Activated naive CD8-positive, alpha-beta T cell treated with anti-CD3 and anti-CD28 coated beads, Interleukin-2, amount 50 U/mL, for 16 hours (primary cell): Measurements from ENCODE around the gene CREB3L2.

ENCODE experiments used
- DNase-seq: peaks from one replicate; pipeline ENCODE4 v3.0.0-alpha.2; 2020; ENCODE audit warnings: low read depth, low spot score

CREB3L2 gene

GRCh38 chr7:137951700-137952425, 50.0 kb downstream of the CREB3L2 start:
- DNase-seq: no peak

GRCh38 chr7:137950967-137951366, 50.9 kb downstream of the CREB3L2 start:
- no peak for DNase-seq

GRCh38 chr7:137950263-137950621, 51.6 kb downstream of the CREB3L2 start:
- DNase-seq: no peak

- no peak for DNase-seq
These were observed 52.2 kb downstream of the CREB3L2 start for GRCh38 chr7:137949416-137950262.

- DNase-seq: no peak
These were observed 53.0 kb downstream of the CREB3L2 start for GRCh38 chr7:137948845-137949330.

GRCh38 chr7:137948083-137948844, 53.6 kb downstream of the CREB3L2 start:
- DNase-seq: no peak

GRCh38 chr7:137947046-137947445, 54.8 kb downstream of the CREB3L2 start:
- DNase-seq: no peak

GRCh38 chr7:137946011-137946410, 55.9 kb downstream of the CREB3L2 start:
- DNase-seq: no peak

- no peak for DNase-seq
These were observed 57.7 kb downstream of the CREB3L2 start for GRCh38 chr7:137944168-137944567.

- no peak for DNase-seq
These were observed 58.7 kb downstream of the CREB3L2 start for GRCh38 chr7:137943132-137943551.

GRCh38 chr7:137942484-137943115, 59.3 kb downstream of the CREB3L2 start:
- DNase-seq: no peak

- DNase-seq: no peak
These were observed 61.0 kb downstream of the CREB3L2 start for GRCh38 chr7:137940656-137941518.

GRCh38 chr7:137940218-137940617, 61.7 kb downstream of the CREB3L2 start:
- DNase-seq: no peak

- no peak for DNase-seq
These were observed 64.7 kb downstream of the CREB3L2 start for GRCh38 chr7:137937202-137937560.

GRCh38 chr7:137936509-137937201, 65.2 kb downstream of the CREB3L2 start:
- no peak for DNase-seq

- no peak for DNase-seq
These were observed 65.9 kb downstream of the CREB3L2 start for GRCh38 chr7:137935884-137936508.

- DNase-seq: no peak
These were observed 66.7 kb downstream of the CREB3L2 start for GRCh38 chr7:137934941-137935883.

- no peak for DNase-seq
These were observed 67.6 kb downstream of the CREB3L2 start for GRCh38 chr7:137934176-137934826.
